ENCODE measurements around the gene ZER1.
"Not testable (repeated sequence)": the region's sequence is repeated elsewhere in the genome, so short reads cannot be mapped to it uniquely, and the experiment has no call there.

Gene ZER1

DNA sequence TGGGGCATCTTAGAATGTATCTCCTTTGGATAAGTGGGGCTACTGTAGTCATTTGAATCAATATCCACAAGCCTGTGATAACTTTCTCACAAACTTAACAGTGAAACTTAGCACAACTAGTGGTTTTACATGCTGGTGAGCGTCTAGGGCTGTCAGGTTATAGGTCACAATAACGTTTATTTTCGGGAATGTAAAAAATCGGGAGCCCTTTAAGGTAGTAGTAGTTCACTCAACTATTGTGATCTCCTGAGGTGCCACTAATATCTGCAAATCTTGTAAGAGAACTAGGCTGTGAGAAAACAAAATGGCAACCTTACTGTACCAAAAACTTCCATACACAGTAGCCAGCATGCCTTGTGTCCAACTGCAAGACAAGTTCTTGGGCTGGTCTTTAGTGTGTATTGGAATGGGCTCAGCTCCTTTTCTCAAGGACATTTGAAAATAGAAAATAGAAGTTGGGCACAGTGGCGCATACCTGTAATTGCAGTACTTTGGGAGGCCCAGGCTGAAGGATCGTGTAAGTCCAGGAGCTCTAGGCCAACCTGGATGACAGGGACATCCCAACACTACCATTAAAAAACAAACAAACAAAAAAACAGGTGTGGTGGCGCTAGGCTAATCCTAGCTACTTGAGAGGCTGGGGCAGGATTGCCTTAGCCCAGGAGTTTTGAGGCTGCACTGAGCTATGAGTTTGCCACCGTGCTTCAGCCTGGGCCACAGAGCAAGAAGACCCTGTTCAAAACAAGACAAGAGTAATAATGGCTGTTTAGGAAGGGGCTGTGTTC lies 74.6 kb downstream of the ZER1 start:
- in situ Hi-C loops (cut with HindIII; ENCODE audit: low sequenced_read_pairs) = no loop called here

DNA sequence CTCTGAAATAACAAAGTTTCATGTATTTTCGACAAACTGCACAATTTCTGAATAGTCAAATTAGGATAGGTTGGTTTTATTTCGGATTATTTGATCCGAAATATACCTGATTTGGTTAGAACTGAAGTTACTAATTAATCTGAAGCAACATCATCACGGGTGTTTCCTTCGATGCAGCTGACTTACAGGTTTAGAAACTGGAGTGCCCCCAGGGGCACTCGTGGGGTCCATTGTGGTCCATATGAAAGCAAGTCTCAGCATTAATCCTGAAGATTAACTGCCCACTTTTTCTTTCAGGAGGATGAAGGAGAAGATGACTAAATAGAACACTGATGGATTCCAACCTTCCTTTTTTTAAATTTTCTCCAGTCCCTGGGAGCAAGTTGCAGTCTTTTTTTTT lies 77.4 kb downstream of the ZER1 start:
- in situ Hi-C loops (cut with HindIII; ENCODE audit: low sequenced_read_pairs) = no loop called here

DNA sequence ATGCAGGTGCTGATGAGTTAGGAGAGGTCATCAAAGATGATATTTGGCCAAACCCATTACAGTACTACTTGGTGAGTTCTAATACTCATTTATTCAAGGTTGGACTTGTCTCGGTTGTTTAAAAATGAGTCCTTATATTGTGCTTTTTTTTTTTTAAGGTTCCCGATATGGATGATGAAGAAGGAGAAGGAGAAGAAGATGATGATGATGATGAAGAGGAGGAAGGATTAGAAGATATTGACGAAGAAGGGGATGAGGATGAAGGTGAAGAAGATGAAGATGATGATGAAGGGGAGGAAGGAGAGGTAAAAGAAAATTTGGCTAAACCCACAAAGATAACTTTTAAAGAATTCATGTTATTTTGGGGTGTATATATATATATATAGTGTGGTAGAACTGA lies 78.0 kb downstream of the ZER1 start:
- in situ Hi-C loops (cut with HindIII; ENCODE audit: low sequenced_read_pairs) = not testable (repeated sequence)

DNA sequence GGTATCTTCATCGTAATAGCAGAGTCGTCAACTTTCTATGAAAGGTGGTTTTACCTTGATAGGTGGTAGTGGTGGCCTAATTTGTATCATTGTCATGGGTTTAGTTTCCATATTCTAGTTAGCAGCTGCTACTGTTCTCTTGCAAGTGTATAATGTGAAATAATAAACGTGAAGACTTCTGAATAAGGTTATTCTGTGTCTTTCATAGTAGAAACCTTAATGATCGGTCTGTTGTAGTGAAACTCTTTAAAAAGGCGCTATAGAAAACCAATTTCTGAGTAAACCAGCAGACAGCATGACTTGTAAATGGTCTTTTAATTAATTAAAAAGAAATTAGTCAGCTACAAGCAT lies 81.1 kb downstream of the ZER1 start:
- in situ Hi-C loops (cut with HindIII; ENCODE audit: low sequenced_read_pairs) = no loop called here

DNA sequence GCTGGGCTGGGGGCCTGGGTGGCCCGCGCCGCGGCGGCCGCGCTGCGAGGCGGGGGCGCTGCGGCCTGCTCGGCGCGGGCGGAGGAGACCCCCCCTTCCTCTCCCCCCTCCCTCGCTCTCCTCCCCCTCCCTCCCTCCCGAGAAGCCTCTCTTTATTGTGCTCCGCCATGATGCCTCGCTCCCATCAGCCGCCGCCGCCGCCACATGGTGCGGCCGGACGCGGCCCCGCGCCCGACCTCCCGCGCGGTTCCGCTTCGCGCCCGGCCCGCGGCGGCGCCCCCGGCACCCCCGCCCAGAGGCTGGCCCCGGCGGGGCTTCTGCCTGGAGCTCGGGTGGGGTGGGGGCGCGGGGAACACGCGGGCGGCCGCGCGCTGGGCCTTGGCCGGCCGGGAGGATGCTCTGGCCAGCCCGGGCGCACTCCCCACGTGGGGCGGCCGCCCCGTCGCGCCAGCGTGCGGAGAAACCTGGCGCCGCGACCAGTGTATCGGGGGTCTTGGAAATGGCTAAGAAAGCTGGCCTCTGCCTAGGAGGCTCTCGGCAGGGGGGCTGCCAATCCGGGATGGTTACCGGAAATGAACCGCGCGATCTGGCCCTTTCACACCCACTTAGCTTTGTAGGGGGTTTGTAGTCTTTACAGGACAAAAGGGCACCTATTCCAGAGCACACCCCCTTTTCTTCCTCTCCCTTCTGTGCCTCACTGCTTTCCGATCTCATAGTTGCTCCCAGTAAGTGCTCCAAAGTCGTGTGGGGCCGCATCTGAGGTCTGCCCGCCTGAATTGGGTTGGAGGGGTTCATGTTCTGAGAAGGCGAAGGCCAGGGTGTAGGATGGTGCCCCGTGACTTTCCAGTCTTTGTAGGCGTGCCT lies 81.7 kb downstream of the ZER1 start:
- in situ Hi-C loops (cut with HindIII; ENCODE audit: low sequenced_read_pairs) = no loop called here

DNA sequence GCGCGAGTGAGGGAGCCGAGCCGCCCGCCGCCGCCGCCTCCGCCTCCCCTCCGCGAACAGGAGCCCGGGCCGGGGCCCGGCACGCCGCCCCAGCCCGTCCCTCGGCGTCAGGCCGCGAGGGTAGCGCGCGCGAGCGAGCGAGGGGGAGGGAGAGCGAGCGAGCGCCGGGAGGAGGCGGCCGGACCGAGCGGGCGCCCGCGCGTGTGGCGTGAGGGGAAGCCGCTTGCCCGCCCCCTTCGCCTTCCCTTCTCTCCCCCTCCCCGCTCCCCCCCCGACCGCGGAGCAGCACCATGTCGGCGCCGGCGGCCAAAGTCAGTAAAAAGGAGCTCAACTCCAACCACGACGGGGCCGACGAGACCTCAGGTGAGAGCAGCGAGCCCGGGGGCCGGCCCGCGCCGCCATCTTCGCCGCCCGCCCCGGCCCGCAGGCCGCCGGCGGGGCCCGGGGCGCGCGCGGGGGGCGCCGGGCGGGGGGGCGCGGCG lies 82.4 kb downstream of the ZER1 start:
- in situ Hi-C loops (cut with HindIII; ENCODE audit: low sequenced_read_pairs) = no loop called here

DNA sequence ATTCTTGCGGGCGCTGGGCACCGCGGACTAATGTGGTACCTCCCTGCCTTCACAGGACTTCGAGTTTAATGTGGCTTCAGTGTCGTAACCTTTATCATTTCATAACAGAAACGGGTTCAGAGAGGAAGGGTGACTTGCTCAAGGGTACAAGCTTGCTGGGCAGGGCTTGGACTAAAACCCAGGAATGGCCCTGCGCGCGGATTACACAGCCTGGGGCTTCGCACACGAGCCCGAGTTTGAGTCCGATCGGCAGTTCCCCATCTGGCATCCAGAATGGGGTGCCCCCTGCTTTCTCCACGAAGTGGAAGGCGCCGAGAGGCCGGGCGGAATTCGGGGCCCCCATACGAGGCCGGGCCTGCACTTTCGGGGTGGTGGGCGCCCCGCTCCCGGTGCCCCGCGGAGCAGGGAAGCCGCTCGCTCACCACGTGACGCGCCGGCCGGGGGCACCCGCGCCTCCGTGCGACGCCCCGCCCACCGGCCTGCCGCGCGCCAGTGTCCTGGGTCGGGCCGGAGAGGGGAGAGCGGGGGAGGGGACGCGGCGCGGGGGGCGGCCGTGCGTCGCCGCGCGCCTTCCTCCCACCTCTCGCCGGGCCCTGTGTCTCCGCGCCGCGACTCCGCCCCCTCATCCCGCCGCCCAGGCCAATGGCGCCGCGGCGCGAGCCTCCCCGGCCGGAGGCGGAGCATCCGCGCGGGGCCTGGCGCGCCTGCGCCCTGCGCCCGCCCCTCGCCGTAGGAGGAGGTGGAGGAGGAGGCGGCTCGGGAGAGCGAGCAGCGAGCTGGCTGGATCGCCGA lies 83.0 kb downstream of the ZER1 start, which contains the start of gene SET:
SET (plus strand) TSS at position 722 of the 792 bp plus-strand sequence. CDS start 361 bp downstream, outside the sequence.
- in situ Hi-C loops (cut with HindIII; ENCODE audit: low sequenced_read_pairs) = no loop called here

DNA sequence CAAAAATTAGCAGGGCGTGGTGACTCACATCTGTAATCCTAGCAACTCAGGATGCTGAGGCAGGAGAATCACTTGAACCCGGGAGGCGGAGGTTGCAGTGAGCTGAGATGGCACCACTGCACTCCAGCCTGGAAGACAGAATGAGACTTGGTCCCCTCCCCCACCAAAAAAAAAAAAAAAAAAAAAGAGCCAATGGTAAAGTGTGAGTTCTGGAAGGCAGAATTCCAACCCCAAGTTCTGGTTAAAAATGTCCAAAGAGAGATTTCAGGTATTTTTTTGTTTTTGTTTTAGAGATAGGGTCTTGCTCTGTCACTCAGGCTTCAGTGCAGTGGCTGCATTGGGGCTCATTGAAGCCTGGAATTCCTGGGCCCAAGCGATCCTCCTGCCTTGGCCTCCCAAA lies 84.3 kb downstream of the ZER1 start:
- in situ Hi-C loops (cut with HindIII; ENCODE audit: low sequenced_read_pairs) = no loop called here

DNA sequence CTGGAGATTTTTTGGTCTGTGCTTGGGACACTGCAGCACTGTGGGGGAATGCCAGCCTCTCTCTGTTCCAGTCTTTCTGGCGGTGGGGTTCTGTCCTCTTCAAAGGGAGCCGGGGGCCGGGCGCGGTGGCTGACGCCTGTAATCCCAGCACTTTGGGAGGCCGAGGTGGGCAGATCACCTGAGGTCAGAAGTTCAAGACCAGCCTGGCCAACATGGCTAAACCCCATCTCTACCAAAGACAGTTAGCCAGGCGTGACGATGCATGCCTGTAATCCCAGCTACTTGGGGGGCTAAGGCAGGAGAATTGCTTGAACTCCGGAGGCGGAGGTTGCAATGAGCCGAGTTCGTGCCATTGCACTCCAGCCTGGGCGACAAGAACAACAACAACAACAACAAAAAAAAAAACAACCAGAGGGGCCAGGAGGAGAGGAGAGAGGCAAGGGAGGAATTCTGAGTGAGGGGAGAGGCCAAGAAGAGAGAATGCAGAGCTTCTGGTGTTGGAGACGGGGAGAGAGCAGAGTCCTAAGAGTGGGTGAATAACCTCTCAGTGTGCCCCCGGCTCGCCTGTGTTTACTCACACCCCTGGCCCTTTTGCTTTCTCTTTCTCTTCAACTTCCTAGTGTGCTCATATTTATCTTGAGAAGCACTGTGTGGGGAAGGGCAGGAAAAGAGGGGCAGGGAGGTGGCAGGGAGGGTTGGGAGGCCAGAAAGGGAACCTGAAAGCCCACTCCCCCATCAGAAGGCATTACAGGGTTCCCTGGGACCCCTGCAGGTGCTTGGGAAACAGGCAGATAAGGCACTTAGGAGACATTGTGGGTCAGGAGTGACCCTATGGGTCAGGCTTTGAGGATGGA lies 85.9 kb downstream of the ZER1 start:
- in situ Hi-C loops (cut with HindIII; ENCODE audit: low sequenced_read_pairs) = no loop called here

DNA sequence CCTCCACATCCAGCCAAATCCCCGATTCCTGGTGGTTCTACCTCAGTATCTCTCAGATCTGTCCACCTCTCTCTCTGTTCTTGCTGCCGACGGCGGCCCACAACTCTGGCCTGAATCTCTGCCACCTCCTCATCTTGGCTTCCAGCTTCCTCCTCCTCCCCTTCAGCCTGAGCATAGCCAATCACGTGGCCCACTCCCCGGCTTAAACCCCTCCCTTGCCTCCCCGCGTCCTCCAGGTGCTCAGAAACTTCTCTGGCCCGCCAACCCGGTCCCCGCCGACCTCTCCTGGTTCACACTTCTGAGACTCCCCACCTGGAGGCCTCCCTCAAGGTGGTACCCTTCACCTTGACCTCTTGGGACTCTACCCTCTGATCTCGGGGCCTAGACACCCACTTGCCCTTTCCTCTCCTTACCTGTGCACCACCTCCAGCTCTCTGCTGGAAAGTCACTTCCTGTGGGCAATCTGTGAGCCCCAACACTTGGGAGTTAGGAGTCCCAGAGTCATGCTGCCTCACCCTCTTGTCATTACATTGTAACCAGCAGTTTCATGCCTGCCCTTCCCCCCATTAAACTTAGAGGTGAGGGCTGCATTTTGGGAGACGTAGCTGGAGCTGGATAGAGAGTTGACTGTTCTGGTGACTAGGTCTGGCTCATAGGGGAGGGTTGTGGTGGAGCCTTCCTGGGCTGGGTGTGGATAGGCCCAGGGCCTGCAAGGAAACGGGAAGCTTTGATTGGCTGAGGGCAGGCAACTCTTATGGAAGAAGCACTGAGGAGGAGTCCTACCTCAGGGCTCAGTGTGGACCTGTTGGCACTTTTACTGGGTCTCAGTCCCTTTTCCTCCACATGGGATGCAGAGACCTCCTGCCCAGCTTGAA lies 87.2 kb downstream of the ZER1 start:
- in situ Hi-C loops (cut with HindIII; ENCODE audit: low sequenced_read_pairs) = no loop called here

DNA sequence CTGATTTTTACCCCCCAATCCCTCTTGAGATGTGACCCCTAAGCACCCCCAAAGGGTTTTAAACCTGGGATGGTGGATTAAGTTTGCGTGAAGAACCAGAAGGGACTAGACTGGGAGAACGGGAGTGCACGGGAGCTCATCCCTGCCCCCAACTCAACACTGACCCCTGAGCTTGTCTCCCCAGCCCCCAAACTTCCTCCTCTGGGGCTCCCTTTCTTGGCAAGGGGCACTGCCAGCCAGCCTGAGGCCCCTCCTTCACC lies 87.7 kb downstream of the ZER1 start:
- in situ Hi-C loops (cut with HindIII; ENCODE audit: low sequenced_read_pairs) = no loop called here

DNA sequence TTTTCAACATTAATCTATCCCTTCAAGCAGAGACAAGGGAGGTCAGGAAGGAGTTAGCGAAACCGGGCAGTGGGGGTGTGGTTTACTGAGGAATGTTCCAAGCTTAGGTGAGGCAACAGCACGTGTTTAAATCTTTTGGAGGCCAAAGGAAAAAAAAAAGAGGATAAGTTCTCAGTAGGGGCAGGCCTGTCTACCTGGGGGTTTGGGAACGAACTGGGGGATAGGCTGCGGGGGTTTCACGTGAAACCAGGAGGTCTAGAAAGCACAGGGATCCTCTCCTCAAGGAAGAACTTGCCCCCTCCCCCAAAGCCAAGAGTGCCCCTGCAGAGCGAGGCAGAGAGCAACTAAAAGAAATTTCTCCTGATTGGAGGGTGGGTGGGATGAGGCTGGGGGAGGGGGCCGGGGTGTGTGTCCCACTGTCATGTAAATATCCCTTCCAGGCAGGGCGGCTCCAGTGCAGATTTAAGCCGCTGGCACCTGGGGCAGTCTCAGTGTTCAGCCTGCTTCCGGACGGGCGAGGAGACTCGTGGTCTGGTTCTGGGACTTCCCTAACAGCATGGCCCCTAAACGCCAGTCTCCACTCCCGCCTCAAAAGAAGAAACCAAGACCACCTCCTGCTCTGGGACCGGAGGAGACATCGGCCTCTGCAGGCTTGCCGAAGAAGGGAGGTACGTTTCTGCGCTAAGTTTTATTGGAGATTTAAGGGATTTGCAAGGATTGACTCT lies 88.2 kb downstream of the ZER1 start:
- in situ Hi-C loops (cut with HindIII; ENCODE audit: low sequenced_read_pairs) = no loop called here
